ENCODE data around the gene KCNIP1. TPM values are rescaled to one million over a fixed set of nuclear protein-coding genes. Genes with fewer than 3 reads are reported as not detected.

The KCNIP1 gene
- total and polyA plus RNA-seq, 11 donors, result 0.52 to 1.3 (median 1.2) TPM; not detected in 8

GRCh38 chr5:170719551-170719950 lies 215.7 kb downstream of the KCNIP1 start:
- no peak for TF ChIP-seq POLR2A (IDR thresholded peaks at IDR 0.05)
- TF ChIP-seq CTCF (IDR thresholded peaks at IDR 0.05), result no peak
- intact Hi-C loops (cut with DNase I), result no loop called here
- H3K4me3 ChIP-seq, result no peak overlapping the region
- 83 to 95% (median 87%) methylated on average over 3 of the region's 3 CpGs for WGBS, 4 donors
- no peak for ATAC-seq
- no peak overlapping the region for H3K27ac ChIP-seq
- H3K4me1 ChIP-seq, result no peaks in the 10 kb centered on the region
- no peaks in the 10 kb centered on the region for H3K36me3 ChIP-seq
- no peaks in the 10 kb centered on the region for H3K9me3 ChIP-seq
- no peaks in the 10 kb centered on the region for H3K27me3 ChIP-seq
- DNase-seq, result no peak

GRCh38 chr5:170720179-170720578 lies 216.4 kb downstream of the KCNIP1 start:
- intact Hi-C loops (cut with DNase I), result no loop called here

GRCh38 chr5:170720984-170721383 lies 217.2 kb downstream of the KCNIP1 start:
- H3K36me3 ChIP-seq, result no peaks in the 10 kb centered on the region
- intact Hi-C loops (cut with DNase I), result no loop called here
- no peaks in the 10 kb centered on the region for H3K4me1 ChIP-seq
- no peak for DNase-seq
- no peak for ATAC-seq
- no peak overlapping the region for H3K4me3 ChIP-seq
- no peak overlapping the region for H3K27ac ChIP-seq
- no peaks in the 10 kb centered on the region for H3K27me3 ChIP-seq
- TF ChIP-seq CTCF (IDR thresholded peaks at IDR 0.05) (no peak), POLR2A (IDR thresholded peaks at IDR 0.05) (no peak)
- 58 to 74% (median 66%) methylated on average over 1 of the region's 1 CpG for WGBS, 4 donors
- no peaks in the 10 kb centered on the region for H3K9me3 ChIP-seq

More at GRCh38 chr5:170720179-170720578, 216.4 kb downstream of the KCNIP1 start:
- no peak overlapping the region for H3K27ac ChIP-seq
- no peaks in the 10 kb centered on the region for H3K36me3 ChIP-seq
- TF ChIP-seq CTCF (IDR thresholded peaks at IDR 0.05) (no peak), POLR2A (IDR thresholded peaks at IDR 0.05) (no peak)
- no peak overlapping the region for H3K4me3 ChIP-seq
- H3K27me3 ChIP-seq, result no peaks in the 10 kb centered on the region
- 78 to 87% (median 81%) methylated on average over 4 of the region's 4 CpGs for WGBS, 4 donors
- H3K4me1 ChIP-seq, result no peaks in the 10 kb centered on the region
- H3K9me3 ChIP-seq, result no peaks in the 10 kb centered on the region
- DNase-seq (no peak), ATAC-seq (no peak)

GRCh38 chr5:170721681-170722080 lies 217.9 kb downstream of the KCNIP1 start:
- intact Hi-C loops (cut with DNase I), result no loop called here
- ATAC-seq, result no peak
- H3K4me3 ChIP-seq, result no peak overlapping the region
- no peak for DNase-seq
- H3K27ac ChIP-seq, result no peak overlapping the region
- no peak for TF ChIP-seq POLR2A (IDR thresholded peaks at IDR 0.05)
- no peak for TF ChIP-seq CTCF (IDR thresholded peaks at IDR 0.05)
- H3K27me3 ChIP-seq, result no peaks in the 10 kb centered on the region
- no peaks in the 10 kb centered on the region for H3K9me3 ChIP-seq
- H3K36me3 ChIP-seq, result no peaks in the 10 kb centered on the region
- 89 to 94% (median 89%) methylated on average over 6 of the region's 6 CpGs for WGBS, 4 donors
- no peaks in the 10 kb centered on the region for H3K4me1 ChIP-seq

Measured in heart left ventricle (tissue), 16 donors.